IMR-90 (cell line): ENCODE measurements around the gene PPP1CB. TPM values are rescaled to one million over a fixed set of nuclear protein-coding genes. Genes with fewer than 3 reads are reported as not detected.

Experiments used
- ATAC-seq: fragments of 200-7000 bp; cut with Tn5 transposase; 2 replicates; pipeline ENCODE4 v1.9.1; 2020; ENCODE audit warnings: low read depth, mild to moderate bottlenecking, moderate library complexity
- BruUV-seq: library from RNA; stranded (reverse); fragments of 400-500 nt; replicated peaks from 2 replicates; lab custom pipeline; 2021; lab: Mats Ljungman, UMichigan
- CTCF ChIA-PET: fragments of 300-600 bp; formaldehyde crosslinking; extraction: SDS; loops from one replicate; lab custom pipeline; 2021; ENCODE audit warnings: antibody characterized with exemption; lab: Yijun Ruan, JAX
- POLR2A ChIA-PET: fragments of 300-600 bp; sonication (Branson Sonifier 250); formaldehyde crosslinking; loops from one replicate; lab custom pipeline; 2022; ENCODE audit warnings: antibody characterized with exemption; ENCODE audit not compliant: unreplicated experiment; lab: Charles Lee
- DNase-seq: peaks from one replicate; pipeline ENCODE4 v3.0.0; 2013
- H2AFZ ChIP-seq: replicated peaks from 2 replicates; pipeline ENCODE3; 2013; ENCODE audit warnings: low read length, mild to moderate bottlenecking; ENCODE audit not compliant: poor library complexity
- H2AK5ac ChIP-seq: 2 replicates; pipeline ENCODE4 v1.6.1; 2013; ENCODE audit warnings: low read depth, low read length, inconsistent platforms
- H2AK9ac ChIP-seq: replicated peaks from 2 replicates; pipeline ENCODE3; 2013; ENCODE audit warnings: mild to moderate bottlenecking, low read depth, low read length, moderate library complexity; ENCODE audit not compliant: poor library complexity
- H2BK120ac ChIP-seq: 2 replicates; pipeline ENCODE4 v1.6.1; 2013; ENCODE audit warnings: low read depth, low read length, inconsistent platforms
- H2BK15ac ChIP-seq: 3 replicates; pipeline ENCODE4 v1.6.1; 2013; ENCODE audit warnings: low read depth, low read length, inconsistent platforms
- H2BK20ac ChIP-seq: 2 replicates; pipeline ENCODE4 v1.6.1; 2013; ENCODE audit warnings: low read depth, mild to moderate bottlenecking, inconsistent platforms, low read length, moderate library complexity
- H2BK5ac ChIP-seq: 2 replicates; pipeline ENCODE4 v1.6.1; 2013; ENCODE audit warnings: mild to moderate bottlenecking, low read depth, low read length, inconsistent platforms; ENCODE audit not compliant: poor library complexity, severe bottlenecking
- H3K14ac ChIP-seq: replicated peaks from 2 replicates; pipeline ENCODE4 v1.6.1; 2013; ENCODE audit warnings: low read depth, low read length, inconsistent platforms
- H3K18ac ChIP-seq: 2 replicates; pipeline ENCODE4 v1.6.1; 2013; ENCODE audit warnings: low read depth, low read length, control low read depth
- H3K23ac ChIP-seq: 2 replicates; pipeline ENCODE4 v1.6.1; 2013; ENCODE audit warnings: low read depth, low read length, inconsistent platforms
- H3K27ac ChIP-seq: 2 replicates; pipeline ENCODE4 v1.5.1; 2013; ENCODE audit warnings: mild to moderate bottlenecking, control low read depth, low read length; ENCODE audit not compliant: insufficient read depth
- H3K27me3 ChIP-seq: 2 replicates; pipeline ENCODE4 v1.6.1; 2013; ENCODE audit warnings: low read length; ENCODE audit not compliant: control insufficient read depth, insufficient read depth
- H3K36me3 ChIP-seq: 2 replicates; pipeline ENCODE4 v1.6.1; 2013; ENCODE audit warnings: low read length, mixed read lengths; ENCODE audit not compliant: control insufficient read depth, insufficient read depth
- H3K4ac ChIP-seq: 2 replicates; pipeline ENCODE4 v1.6.1; 2013; ENCODE audit warnings: low read depth, low read length, inconsistent platforms
- H3K4me1 ChIP-seq: 2 replicates; pipeline ENCODE4 v1.6.1; 2013; ENCODE audit warnings: low read length, mixed read lengths; ENCODE audit not compliant: control insufficient read depth, insufficient read depth
- H3K4me2 ChIP-seq: 2 replicates; pipeline ENCODE4 v1.6.1; 2013; ENCODE audit warnings: low read depth, mild to moderate bottlenecking, control low read depth, low read length, moderate library complexity
- H3K4me3 ChIP-seq: 2 replicates; pipeline ENCODE4 v1.5.1; 2013; ENCODE audit warnings: low read depth, mild to moderate bottlenecking, control low read depth, low read length, moderate library complexity; ENCODE audit not compliant: insufficient read depth
- H3K56ac ChIP-seq: 2 replicates; pipeline ENCODE4 v1.6.1; 2013; ENCODE audit warnings: low read length, inconsistent platforms; ENCODE audit not compliant: insufficient read depth; ENCODE audit errors: extremely low read depth
- H3K79me1 ChIP-seq, 2 experiments: 2 replicates each; pipeline ENCODE4 v1.6.1; 2013; ENCODE audit warnings: low read length in 2 of 2, inconsistent platforms in 1 of 2, low read depth in 1 of 2
- H3K9ac ChIP-seq: 2 replicates; pipeline ENCODE4 v1.6.1; 2013; ENCODE audit warnings: low read depth, low read length, control low read depth
- H3K9me1 ChIP-seq: 2 replicates; pipeline ENCODE4 v1.6.1; 2013; ENCODE audit warnings: low read length, inconsistent platforms; ENCODE audit not compliant: insufficient read depth
- H3K9me3 ChIP-seq: 2 replicates; pipeline ENCODE4 v1.6.1; 2013; ENCODE audit warnings: low read length; ENCODE audit not compliant: control insufficient read depth, insufficient read depth
- H4K20me1 ChIP-seq: 2 replicates; pipeline ENCODE4 v1.6.1; 2013; ENCODE audit warnings: low read length, inconsistent platforms; ENCODE audit not compliant: insufficient read depth
- H4K5ac ChIP-seq: 2 replicates; pipeline ENCODE4 v1.6.1; 2013; ENCODE audit warnings: mild to moderate bottlenecking, low read depth, low read length, control low read depth
- H4K8ac ChIP-seq, 2 experiments: 2 replicates each; pipeline ENCODE4 v1.6.1; 2013; ENCODE audit warnings: low read depth in 2 of 2, low read length in 2 of 2, control low read depth in 1 of 2, inconsistent platforms in 1 of 2
- H4K91ac ChIP-seq: 2 replicates; pipeline ENCODE4 v1.6.1; 2013; ENCODE audit warnings: low read depth, low read length, inconsistent platforms; ENCODE audit not compliant: insufficient read depth
- BHLHE40 ChIP-seq: fragments of 150-350 bp; IDR thresholded peaks from 2 replicates; pipeline ENCODE4 v1.6.1; 2016; ENCODE audit warnings: mild to moderate bottlenecking, low read depth, low read length
- CEBPB ChIP-seq: IDR thresholded peaks from 2 replicates; pipeline ENCODE4 v1.6.1; 2012; ENCODE audit warnings: low read depth, low read length, improper control_type of control experiment
- CHD1 ChIP-seq: IDR thresholded peaks from 2 replicates; pipeline ENCODE4 v1.6.1; 2012; ENCODE audit warnings: low read depth, low read length, improper control_type of control experiment
- CTCF ChIP-seq: conservative IDR thresholded peaks from 2 replicates; pipeline ENCODE4 v1.5.1; 2012; ENCODE audit warnings: mild to moderate bottlenecking, low read depth, low read length, improper control_type of control experiment
- ELK1 ChIP-seq: fragments of 150-350 bp; IDR thresholded peaks from 2 replicates; pipeline ENCODE4 v1.6.1; 2016; ENCODE audit warnings: low read depth, mild to moderate bottlenecking, low read length, moderate library complexity, borderline replicate concordance
- FOS ChIP-seq: fragments of 150-350 bp; IDR thresholded peaks from 2 replicates; pipeline ENCODE4 v1.6.1; 2016; ENCODE audit warnings: low read depth, low read length
- MAFK ChIP-seq: IDR thresholded peaks from 2 replicates; pipeline ENCODE4 v1.6.1; 2012; ENCODE audit warnings: low read depth, low read length, improper control_type of control experiment
- MAZ ChIP-seq: IDR thresholded peaks from 2 replicates; pipeline ENCODE4 v1.6.1; 2012; ENCODE audit warnings: low read depth, mild to moderate bottlenecking, low read length, improper control_type of control experiment, moderate library complexity, borderline replicate concordance
- MXI1 ChIP-seq: IDR thresholded peaks from 2 replicates; pipeline ENCODE4 v1.6.1; 2012; ENCODE audit warnings: low read depth, mild to moderate bottlenecking, low read length, moderate library complexity, borderline replicate concordance
- NFE2L2 ChIP-seq: fragments of 150-350 bp; IDR thresholded peaks from 2 replicates; pipeline ENCODE4 v1.6.1; 2016; ENCODE audit warnings: low read depth, mild to moderate bottlenecking, low read length
- POLR2A ChIP-seq: IDR thresholded peaks from 2 replicates; pipeline ENCODE4 v1.6.1; 2012; ENCODE audit warnings: mild to moderate bottlenecking, low read depth, low read length
- RAD21 ChIP-seq: IDR thresholded peaks from 2 replicates; pipeline ENCODE4 v1.6.1; 2012; ENCODE audit warnings: low read length, improper control_type of control experiment
- RCOR1 ChIP-seq: IDR thresholded peaks from 2 replicates; pipeline ENCODE4 v1.6.1; 2012; ENCODE audit warnings: mild to moderate bottlenecking, low read length, improper control_type of control experiment; ENCODE audit not compliant: insufficient replicate concordance
- RFX5 ChIP-seq: IDR thresholded peaks from 2 replicates; pipeline ENCODE4 v1.8.0; 2012; ENCODE audit warnings: low read depth, mild to moderate bottlenecking, low read length, moderate library complexity
- SMC3 ChIP-seq: fragments of 150-350 bp; IDR thresholded peaks from 2 replicates; pipeline ENCODE4 v1.6.1; 2016; ENCODE audit warnings: low read depth, mild to moderate bottlenecking, antibody characterized with exemption, low read length, moderate library complexity
- USF2 ChIP-seq: fragments of 150-350 bp; IDR thresholded peaks from 2 replicates; pipeline ENCODE4 v1.6.1; 2017; ENCODE audit warnings: mild to moderate bottlenecking, antibody characterized with exemption, low read length, low read depth
- WGBS, 2 experiments: methylation state at CpG; one replicate each; pipeline versions ENCODE4 v1.1.5 to v1.1.7; 2013; ENCODE audit warnings: missing lambda C conversion rate in 2 of 2; ENCODE audit not compliant: insufficient read length in 1 of 2; ENCODE audit errors: extremely low coverage in 2 of 2; 5-methylcytosine and 5-hydroxymethylcytosine counted together
- dilution Hi-C: fragments of 300-500 bp; cut with HindIII; formaldehyde crosslinking; loops from one replicate; pipeline ENCODE4 v1.14.3; 2018; ENCODE audit warnings: low sequenced_read_pairs; ENCODE audit not compliant: unreplicated experiment
- in situ Hi-C: fragments of 300-500 bp; cut with MboI; formaldehyde crosslinking; loops from 3 replicates; pipeline ENCODE4 v1.14.3; 2019; ENCODE audit warnings: low sequenced_read_pairs, inconsistent platforms, mixed read lengths
- intact Hi-C: fragments of 100-400 bp; cut with micrococcal nuclease; formaldehyde crosslinking; loops from 2 replicates; pipeline ENCODE4 v1.10.0; 2022
- polyA plus RNA-seq, 3 experiments: library from polyadenylated mRNA; depleted of rRNA; stranded (reverse); fragments of >200 nt; gene quantifications; 2 replicates each; pipeline ENCODE4 v1.2.3, GENCODE V29; 2012; ENCODE audit warnings: low replicate concordance in 1 of 3
- total RNA-seq: library from RNA; depleted of rRNA; stranded (reverse); fragments of >200 nt; gene quantifications from 2 replicates; pipeline ENCODE4 v1.2.3, GENCODE V29; 2012

PPP1CB gene
- total and polyA plus RNA-seq, 2 of the 4 experiments (the other 2 are of a cell fraction), result 37.7 to 111 TPM

GRCh38 chr2:28735511-28735910 lies 16.1 kb upstream of the PPP1CB start:
- H2BK15ac ChIP-seq, result no peak overlapping the region
- intact Hi-C loops (no loop called here), dilution Hi-C loops (no loop called here), in situ Hi-C loops (no loop called here)
- ATAC-seq, result no peak
- H4K5ac ChIP-seq, result no peak overlapping the region
- H3K79me1 ChIP-seq, result no peaks in the 10 kb centered on the region
- no peak overlapping the region for H2BK20ac ChIP-seq
- no peaks in the 10 kb centered on the region for H4K20me1 ChIP-seq
- no peak overlapping the region for H3K4me3 ChIP-seq
- no CpG with 5 or more reads among the region's 6 CpGs for WGBS, 2 experiments
- H2BK5ac ChIP-seq, result no peak overlapping the region
- no peak overlapping the region for H3K14ac ChIP-seq
- no peak overlapping the region for H2AK5ac ChIP-seq
- no peak for DNase-seq
- ChIA-PET CTCF (interaction anchor here (0.8 kb wide), 1 partner anchor 141 kb away, joined by 3 read pairs; no protein-coding TSS in a partner anchor), POLR2A (interaction anchor here (0.5 kb wide), 1 partner anchor 17 kb away, joined by 5 read pairs; no protein-coding TSS in a partner anchor)
- no peaks in the 10 kb centered on the region for H3K27me3 ChIP-seq
- H2BK120ac ChIP-seq, result no peak overlapping the region
- H3K9me1 ChIP-seq, result no peaks in the 10 kb centered on the region
- TF ChIP-seq CTCF, result no peak
- TF ChIP-seq USF2, result no peak
- no peak for TF ChIP-seq ELK1
- TF ChIP-seq POLR2A, result no peak
- TF ChIP-seq MXI1, result no peak
- no peak for TF ChIP-seq CHD1
- no peak for TF ChIP-seq CEBPB
- TF ChIP-seq RAD21, result no peak
- TF ChIP-seq MAFK, result no peak
- TF ChIP-seq MAZ, result no peak
- TF ChIP-seq BHLHE40, result no peak
- TF ChIP-seq SMC3, result no peak
- TF ChIP-seq RFX5, result no peak
- TF ChIP-seq RCOR1, result no peak
- no peak for TF ChIP-seq NFE2L2
- TF ChIP-seq FOS, result no peak
- H3K18ac ChIP-seq, result no peak overlapping the region
- no peak overlapping the region for H2AFZ ChIP-seq
- no peaks in the 10 kb centered on the region for H3K9me3 ChIP-seq
- no peak overlapping the region for H4K8ac ChIP-seq
- H3K27ac ChIP-seq, result no peak overlapping the region
- no peak overlapping the region for H3K4me2 ChIP-seq
- no peak overlapping the region for H2AK9ac ChIP-seq
- no peak overlapping the region for H3K56ac ChIP-seq
- no peak overlapping the region for H3K4ac ChIP-seq
- no peak overlapping the region for H3K23ac ChIP-seq
- no peak overlapping the region for H3K9ac ChIP-seq
- H3K4me1 ChIP-seq, result 0 out of 2 replicates have a peak, but pooled peaks cover 2% of the 10 kb centered on the region
- H3K36me3 ChIP-seq, result no peaks in the 10 kb centered on the region
- no peak overlapping the region for H4K91ac ChIP-seq
- BruUV-seq, result no TSS peak
